Stimulated activated CD4-positive, alpha-beta T cell treated with anti-CD3 and anti-CD28 coated beads, TNF-alpha, amount 100 ng/mL, for 24 hours (primary cell): Measurements from ENCODE around the gene ZNF879.

Source experiments
- DNase-seq, 3 experiments: peaks; one replicate each; pipeline ENCODE4 v3.0.0-alpha.2; 2020; ENCODE audit warnings: low read depth in 3 of 3

ZNF879 gene

DNA sequence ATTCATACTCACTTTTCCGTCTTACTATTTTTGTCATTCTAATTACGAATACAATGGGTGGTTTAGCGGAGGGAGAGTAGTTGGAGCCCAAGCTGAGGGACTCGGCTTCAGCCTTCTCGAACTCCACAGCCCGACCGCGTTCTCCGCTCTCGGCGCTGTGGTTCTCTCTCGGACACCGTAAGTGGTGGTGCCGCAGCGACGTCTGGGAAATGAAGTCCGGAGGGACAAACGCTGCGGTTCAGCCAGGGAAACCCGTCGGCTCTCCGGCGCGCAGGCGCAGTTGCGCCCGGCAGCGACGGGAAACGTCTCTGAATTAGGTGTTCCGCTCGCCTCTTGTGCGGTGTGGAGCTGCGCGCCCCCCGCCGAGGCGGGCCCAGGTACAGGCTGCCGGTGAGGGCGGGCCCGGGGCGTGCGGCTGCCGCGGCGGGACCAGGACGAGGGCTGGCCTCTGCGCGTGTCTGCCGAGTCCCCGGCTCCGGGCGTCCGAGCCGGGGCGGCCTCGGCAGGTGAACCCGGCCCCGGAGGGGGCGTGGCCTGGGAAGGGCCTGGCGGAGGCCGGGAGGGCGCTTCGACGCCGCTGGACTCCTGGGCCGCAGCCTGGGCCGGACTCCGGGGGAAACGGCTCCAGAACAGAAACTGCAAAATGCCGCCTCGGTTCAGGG lies at the start of gene ZNF879:
ZNF879 (plus strand) TSS at position 277 of the 662 bp plus-strand sequence. CDS start 1,201 bp downstream, outside the sequence.
- DNase-seq: peak; percentile 88 to 90 (median 90)

DNA sequence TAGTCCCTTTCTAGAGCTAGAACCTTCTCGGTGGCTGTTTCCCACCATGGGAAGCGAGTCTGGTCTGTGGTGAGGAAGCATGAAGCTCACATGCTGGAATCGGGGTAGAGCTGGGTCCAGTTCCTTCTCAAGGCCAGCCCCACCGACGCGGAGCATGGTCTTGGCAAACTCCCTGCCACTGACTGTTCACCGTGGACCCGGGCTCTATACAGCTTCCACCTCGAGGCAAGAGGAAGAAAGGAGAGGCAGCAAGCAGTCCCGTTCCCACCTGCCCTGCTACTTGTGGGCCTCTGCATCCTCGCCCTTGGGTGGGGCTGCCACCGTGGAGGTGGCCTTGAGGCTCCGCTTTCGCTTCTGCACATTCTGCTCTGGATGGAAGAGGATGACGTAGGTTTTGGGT lies 42.2 kb upstream of the ZNF879 start:
- DNase-seq: no peak

DNA sequence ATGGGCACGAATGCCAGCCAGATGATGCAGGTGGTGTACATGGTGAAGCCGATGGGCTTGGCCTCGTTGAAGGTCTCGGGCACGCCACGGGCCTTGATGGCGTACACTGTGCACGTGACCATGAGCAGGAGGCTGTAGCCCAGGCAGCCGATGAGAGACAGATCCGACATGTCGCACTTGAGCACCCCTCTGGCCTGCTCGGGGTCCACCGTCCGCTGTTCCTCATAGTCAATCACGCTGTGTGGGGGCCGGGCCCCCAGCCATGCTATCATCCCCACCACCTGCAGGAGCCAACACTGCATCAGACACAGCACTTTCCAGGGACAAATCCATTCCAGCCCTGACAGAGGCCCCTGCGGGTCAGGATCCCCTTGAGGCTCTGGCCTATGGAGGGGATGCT lies 40.7 kb upstream of the ZNF879 start:
- no peak for DNase-seq

DNA sequence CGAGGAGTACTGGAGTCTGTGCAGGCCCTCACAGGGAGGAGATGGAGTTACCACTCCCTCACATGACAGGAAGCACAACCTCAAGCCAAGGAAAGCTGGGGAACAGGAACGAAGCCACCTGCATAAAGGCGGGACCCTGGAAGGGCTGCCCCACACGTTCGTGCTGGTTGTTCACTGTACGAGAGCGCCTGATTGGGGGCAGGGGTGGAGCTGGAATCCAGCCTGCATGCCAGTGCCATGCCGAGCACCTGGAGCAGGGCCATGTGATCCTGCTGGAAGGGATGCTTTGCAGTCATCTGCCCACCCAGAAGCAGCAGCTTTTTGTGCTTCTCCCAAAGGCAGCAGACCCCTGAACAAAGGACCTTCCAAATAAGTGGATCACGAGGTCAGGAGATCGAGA lies 39.9 kb upstream of the ZNF879 start:
- no peak for DNase-seq

DNA sequence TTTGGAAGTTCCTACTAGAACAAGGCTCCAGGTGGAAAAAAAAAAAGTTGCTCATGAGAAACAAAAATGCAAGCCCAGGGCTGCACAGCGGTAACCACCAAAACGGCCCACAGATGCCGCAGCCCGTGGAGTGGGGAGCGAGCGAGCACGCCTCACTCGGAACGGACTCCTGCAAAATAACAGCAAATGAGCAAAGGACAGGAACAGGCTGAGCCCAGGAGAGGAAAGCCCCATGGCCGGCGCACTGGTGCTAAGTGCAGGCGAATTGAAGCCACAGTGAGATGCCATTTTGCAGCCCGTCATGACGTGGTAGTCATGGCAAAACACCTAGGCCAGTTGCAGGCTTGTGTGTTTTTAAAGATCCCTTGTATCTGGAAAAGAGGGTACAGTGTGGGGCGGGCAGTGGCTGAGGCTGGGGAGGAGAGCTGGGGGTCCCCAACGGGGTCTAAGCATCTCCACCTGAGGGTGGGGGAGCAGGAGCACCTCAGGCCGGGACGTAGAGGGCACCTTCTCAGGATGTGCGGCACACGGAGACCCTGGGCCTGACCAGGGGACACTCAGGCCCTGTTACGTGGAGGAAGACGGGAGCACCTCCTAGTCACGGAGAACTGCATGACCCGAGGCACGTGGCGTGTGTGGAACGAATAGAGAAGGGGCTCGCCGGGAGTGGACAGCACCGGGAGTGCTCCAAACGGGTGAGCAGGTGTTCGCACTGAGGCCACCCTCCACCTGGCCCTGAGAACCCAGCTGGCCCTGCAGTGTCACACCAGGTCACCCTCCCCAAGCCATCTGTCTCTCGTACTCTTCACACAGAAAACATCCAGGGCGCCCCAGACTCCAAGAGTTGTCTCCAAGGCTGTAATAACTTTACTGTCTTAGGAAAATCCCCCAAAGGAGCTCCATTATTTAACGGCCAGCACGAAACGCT lies 39.2 kb upstream of the ZNF879 start:
- DNase-seq: no peak

DNA sequence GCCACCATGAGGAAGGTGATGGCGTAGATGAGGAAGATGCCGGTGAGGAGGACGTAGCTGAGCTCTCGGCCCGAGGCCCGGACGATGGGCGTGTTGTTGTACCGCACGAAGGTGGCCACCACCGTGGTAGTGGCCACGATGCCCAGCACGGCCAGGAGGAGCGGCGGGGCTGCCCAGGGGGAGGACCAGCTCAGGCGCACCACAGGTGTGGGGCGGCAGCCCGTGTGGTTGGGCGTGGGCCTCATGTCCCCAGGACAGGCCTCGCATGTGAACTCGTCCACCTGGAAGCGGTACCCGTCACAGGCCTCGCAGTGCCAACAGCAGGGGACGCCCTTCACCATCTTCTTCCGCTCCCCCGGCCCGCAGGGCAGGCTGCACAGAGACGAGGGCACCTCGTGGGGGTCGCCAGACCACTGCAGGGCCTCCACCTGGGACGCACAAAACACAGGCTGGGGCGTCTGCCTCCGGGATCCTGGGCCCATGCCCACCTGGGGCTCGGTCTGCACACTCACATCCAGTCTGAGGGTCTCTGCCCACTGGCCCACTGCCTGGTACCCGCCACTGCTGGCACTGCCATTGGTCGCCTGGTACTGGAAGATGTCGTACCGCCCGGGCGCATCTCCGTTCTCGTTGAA lies 37.2 kb upstream of the ZNF879 start:
- DNase-seq: no peak

DNA sequence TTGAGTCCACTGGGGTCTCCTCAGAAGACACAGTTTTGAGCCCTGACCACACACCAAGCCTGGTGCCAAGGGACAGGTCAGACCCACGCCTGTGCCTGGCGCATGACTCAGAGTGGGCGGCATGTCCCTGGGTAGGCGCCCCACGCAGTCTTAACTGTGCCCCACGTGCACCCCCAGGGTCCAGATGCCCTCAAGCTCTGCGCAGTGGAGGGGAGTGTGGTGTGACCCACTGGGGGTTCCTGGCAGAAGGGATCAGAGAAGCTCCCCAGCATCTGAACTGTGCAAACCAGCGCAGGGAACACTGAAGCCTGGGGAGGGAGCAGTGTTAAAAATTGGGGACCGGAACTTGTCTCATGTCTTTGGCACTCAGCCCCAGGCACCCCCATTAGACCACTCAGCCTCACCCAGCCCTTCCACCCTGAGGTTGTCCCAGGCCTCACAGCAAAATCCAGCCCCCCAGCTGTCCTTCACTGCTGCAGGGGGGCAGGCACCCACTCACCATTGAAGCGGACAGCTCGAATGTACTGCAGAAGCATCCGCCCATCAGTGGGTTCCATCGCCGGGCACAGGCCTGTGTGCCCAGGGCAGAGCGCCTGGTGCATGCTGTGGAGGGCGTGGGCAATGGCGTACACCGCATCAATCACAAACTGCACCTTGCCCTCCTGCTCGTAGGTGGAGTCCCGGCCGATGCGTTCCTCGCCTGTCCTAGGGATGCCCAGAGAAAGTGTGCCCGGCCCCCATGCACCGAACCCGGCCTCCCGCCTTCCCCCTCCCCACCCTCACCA lies 35.0 kb upstream of the ZNF879 start:
- no peak for DNase-seq

DNA sequence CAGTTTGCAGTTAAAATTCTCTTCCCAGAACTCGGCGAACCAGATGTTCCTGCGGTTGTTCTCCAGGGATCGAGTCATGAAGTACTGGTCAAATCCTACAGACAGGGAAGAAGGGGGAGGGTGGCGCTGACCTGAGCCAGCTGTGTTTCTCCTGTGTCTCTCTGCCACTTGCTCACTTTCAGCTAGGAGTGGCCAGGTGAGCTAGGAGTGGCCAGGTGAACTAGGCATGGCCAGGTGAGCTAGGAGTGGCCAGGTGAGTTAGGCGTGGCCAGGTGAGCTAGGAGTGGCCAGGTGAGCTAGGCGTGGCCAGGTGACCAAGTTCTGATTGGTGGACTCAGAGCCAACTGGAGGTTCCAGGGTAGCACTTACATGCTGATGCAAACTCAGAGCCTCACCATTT lies 34.3 kb upstream of the ZNF879 start:
- no peak for DNase-seq

DNA sequence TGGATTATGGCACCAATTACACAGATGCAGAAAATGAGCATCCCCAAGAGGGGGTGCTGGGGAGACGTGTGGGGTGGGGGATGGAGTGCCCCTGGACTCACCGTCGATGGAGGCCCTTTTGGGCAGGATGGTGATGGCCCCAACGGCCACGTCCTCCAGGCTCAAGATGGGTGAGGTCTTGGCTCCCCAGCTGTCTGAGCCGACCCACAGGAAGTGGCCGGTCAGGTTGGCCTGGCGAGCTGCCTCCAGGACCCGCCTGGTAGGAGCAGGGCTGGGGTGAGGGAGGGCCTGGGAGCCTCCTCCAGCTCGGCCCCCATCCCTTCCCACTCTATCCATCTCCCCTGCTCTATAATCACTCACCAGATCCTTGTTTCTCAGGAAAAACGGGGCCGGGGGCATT lies 33.1 kb upstream of the ZNF879 start:
- no peak for DNase-seq

DNA sequence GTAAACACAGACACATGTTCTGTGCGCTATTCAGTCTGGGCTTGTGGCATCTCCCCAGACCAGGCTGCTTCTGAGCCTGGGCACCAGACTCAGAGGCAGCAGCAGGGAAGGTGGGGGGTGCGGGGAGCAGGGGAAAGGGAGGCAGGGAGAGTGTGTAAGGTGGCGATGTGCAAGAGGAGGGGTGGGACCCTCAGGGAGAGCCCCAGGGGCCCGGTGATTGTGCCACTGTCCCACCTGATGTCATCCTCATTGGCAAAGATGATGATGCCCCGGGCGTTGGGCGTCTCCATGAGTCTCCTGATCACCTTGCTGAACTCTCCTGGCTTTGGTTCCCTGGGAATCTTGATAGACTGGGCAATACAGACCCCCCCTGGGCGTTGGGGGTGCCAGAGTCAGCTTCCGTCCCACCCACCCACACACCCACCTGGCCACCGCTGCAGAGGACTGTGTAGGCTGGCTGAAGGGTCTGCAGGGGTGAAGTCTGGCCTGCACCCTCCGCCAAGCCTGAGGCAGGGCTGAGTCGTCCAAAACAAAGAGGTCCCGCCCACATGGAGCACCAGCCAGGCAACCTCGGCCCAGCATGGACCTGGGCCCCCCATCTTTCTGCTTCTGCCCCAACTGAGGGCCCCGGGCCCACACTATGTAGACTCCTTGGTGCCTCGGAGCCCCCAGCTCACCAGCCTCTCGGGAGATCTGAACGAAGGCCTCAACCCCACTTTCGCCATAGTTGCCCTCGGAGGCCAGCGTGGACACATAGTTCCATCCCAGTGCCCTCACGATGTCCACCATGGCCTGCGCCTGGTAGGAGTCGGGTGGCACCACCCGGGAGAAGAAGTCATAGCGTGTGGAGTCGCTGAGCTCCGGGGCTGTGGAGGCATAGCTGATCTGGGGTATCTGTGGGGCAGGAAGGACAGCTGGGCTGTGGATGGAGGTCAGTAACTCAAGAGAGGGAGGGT lies 32.1 kb upstream of the ZNF879 start:
- no peak for DNase-seq

DNA sequence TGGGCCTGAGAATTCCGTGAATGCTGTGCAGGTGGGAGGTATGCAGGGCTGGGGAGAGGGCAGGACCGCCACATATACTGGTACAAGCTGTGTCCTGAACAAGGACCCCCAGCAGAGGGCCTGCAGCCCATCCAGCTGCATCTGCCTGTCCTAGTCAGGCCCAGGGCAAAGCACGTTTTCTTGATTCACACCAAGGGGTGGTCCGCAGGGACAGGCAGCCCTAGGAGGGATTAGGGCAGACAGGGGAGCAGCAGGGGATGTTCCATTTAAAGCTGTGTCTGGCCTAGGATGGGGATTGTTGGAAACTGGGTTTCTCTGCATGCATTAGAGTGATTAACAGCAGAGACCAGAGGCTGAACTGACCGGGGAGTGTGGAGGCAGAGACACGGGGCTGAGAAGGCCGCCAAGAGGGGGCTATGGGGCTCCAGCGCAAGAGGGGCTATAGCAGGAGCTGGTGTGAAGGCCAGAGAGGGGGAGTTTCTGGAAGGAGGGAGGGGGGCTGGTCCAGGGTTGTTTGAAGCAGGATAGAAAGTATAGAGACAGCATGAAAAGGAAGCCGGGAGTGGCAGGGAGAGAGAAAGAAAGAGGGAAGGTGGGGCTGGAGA lies 31.2 kb upstream of the ZNF879 start:
- no peak for DNase-seq

DNA sequence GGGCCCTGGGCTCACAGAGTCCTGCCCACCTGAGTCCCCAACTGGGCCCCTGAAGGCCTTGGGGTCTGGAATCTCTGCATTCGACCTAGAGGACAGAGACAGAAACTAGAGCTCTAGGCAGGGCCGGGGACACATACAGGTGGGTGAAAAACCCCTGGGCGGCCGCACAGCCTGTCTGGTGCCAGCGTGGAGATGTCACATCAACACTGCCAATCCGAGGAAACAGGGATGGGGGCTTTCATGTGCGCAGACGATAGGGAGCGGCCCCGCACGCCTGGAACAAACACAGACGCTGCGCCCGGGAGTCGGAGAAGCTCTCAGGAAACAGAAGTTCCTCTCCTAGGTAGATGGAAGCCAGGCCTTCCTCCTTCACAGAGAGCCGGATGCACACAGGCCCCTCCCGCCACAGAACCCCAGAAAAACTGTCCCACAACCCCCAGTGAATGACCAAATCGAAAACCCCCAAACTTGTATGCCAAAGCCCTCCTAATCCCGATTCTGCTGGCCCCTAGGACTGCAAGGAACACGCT lies 30.3 kb upstream of the ZNF879 start:
- no peak for DNase-seq

DNA sequence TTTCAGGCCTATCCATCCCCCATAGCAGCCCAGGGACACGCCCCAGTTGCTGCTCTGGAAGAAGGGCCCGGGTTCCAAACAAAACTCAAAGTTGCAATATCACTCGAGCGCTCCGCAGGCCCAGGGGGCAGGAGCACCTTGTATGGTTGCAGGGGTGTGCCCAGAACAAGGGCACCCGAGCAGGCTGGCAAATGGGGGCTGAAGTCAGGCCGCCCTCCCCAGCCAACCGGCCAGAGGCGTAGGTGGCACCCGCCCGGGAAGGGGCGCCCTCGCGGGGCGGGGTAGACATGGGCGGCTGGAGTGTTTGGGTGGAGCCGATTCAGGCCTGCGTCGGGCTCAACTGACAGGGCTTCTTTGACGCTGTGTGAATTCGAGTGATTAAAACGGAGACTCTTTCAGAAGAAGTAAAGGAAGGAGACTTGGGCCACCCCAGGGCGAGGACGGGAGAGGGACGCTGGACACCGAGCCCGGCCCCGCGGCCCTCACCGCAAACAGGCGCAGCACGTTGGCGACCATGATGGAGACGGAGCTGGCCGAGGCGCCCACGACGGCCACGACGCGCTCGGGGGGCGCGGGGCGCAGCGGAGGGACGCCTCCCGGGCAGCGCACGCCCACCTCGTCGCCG lies 29.5 kb upstream of the ZNF879 start:
- no peak for DNase-seq

DNA sequence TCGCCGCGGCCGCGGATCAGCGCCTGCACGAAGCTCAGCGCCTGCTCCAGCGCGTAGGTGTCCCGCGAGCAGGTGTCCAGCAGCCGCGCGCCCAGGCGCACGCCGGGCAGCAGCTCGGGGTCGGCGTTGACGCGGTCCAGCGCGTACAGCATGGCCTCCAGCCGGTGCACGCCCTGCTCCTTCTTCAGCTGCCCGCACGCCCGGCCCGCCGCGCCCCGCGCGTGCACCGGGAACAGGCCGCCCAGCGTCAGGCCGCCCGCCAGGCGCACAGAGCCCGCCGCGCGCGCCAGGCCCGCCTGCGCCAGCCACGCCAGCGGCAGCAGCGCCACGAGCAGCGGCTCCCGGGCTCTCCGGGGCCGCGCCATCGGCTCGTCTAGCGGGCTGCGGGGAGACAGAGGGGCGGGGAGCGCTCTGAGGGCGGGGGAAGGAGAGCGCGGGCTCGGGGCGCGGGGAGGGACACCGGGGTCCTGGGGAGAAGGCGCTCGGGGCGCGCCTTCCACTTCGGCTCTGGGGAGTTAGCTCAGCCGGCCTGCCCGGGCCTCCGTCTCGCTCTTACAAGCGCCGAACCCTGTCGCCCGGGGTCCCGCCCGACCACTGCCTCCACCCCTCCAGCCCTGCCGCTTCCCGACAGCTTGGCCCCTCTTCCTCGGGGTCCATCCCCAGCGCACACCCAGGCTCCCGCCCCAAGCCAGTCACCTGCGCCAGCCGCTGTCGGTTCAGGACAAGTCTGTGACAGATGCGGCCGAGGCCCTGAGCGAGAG lies 28.8 kb upstream of the ZNF879 start, which contains the start of gene GRM6:
GRM6 (minus strand) TSS at position 741 of the 761 bp plus-strand sequence; CDS start at position 365, 376 bp downstream.
- DNase-seq: no peak

DNA sequence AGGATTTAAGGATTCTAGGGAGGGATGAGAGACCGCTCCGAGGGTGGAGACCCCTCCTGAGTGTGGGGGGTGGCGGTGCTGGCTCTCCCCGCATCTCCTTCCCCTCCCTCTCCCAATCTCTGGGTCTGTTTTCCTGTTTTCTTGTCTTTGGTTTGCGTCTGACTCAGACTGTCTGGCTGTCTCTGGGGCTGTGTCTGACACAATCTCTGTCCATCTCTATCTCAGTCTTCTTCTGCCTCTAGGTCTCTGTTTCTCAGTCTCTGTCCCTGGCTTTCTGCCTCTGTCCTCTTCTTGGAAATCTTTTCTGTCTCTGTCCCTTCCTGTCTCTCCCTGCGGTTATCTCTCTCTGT lies 28.3 kb upstream of the ZNF879 start:
- no peak for DNase-seq

DNA sequence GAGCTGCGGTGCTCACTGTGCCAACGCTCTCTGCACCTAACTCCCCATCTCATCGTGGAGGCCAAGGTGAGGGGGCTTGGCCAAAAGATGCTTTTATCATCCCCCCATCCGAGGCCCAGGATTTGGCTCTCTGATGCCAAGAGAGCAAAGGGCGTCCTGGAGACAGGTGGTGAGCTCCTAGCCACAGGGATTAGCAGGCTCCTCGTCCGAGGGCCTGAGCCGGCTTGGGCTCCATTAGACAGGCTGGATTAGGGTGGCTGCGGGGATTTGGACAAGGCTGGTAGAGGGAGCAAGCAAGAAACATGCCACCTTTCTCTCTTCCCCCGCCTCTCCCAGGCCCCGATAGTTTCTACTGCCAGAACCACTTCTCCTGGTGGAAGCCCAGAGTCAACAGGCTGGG lies 27.4 kb upstream of the ZNF879 start:
- no peak for DNase-seq

DNA sequence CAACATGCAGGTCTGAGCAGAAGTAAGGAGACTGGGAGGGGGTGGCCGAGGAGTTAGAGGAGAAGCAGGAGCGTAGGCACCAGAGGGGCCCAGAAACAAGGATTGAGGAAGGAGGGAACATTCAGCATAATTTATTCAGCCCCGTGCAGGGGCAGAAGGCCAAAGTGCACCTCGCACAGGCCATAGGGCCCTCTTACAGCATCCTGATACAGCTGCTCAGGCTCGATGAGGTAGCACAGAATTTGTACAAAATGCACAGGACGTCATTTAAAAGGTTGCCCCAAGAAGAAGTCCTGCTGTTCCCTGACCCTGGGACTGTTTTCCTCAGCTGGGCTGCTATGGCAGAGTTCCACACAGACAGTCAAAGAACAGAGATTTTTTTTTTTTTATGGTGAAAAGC lies 26.4 kb upstream of the ZNF879 start:
- no peak for DNase-seq

DNA sequence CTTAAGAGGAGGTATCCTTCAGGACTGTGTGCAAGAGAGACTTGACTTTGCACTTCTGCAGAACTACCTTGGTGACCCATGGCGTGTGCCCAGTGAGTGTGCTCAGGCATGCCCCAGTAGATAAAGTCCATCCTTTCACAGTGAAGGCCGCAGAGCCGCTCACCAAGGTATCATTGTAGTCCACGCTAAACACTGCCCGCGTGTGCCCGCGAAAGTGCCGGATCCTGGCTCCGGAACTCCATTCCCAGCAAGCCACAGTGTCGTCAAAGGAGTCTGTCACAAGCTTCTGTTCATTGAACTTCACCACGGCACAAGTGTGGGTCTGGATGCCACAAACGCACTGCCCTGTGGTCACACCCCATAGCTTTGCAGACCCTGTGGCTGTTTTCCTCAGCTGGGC lies 25.2 kb upstream of the ZNF879 start:
- DNase-seq: no peak

DNA sequence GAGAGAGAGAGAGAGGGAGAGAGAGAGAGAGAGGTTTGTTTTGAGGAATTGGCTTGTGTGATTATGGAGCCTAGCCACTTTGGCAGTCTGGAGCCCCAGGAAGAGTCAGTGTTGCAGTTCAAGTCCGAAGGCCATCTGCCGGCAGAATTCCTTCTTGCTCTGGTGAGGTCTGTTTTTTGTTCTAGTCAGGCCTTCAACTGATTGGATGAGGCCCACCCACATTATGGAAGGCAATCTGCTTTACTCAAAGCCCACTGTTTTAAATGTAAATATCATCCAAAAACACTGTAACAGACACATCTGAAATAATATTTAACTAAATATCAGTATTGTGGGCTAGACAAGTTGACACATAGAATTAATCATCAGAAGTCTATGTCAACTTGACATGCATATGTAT lies 17.0 kb upstream of the ZNF879 start:
- DNase-seq: no peak
